Naive B cell (primary cell): ENCODE measurements around the gene FOXO3. TPM values are rescaled to one million over a fixed set of nuclear protein-coding genes. Genes with fewer than 3 reads are reported as not detected.

Experiments
- ATAC-seq, 2 donors: fragments of 150-1000 bp; cut with Tn5 transposase; 2 replicates each; pipeline ENCODE4 v1.10.0; 2021; ENCODE audit warnings: low read depth in 2 of 2, mild to moderate bottlenecking in 2 of 2, moderate library complexity in 2 of 2
- DNase-seq: peaks from one replicate; pipeline ENCODE4 v3.0.0; 2022
- H3K27ac Mint-ChIP-seq, 6 donors: one replicate each; pipeline ENCODE4 v1.8.0; 2020 to 2022; ENCODE audit warnings: mild to moderate bottlenecking in 6 of 6, mixed read lengths in 6 of 6, moderate library complexity in 5 of 6, inconsistent platforms in 2 of 6
- H3K27me3 Mint-ChIP-seq, 3 donors: one replicate each; pipeline ENCODE4 v1.8.0; 2021 to 2022; ENCODE audit warnings: mixed read lengths in 3 of 3, mild to moderate bottlenecking in 1 of 3
- H3K36me3 Mint-ChIP-seq, 2 donors: one replicate each; pipeline ENCODE4 v1.8.0; 2020 to 2022; ENCODE audit warnings: mixed read lengths in 2 of 2, inconsistent platforms in 1 of 2, mild to moderate bottlenecking in 1 of 2
- H3K4me1 Mint-ChIP-seq, 3 donors: one replicate each; pipeline ENCODE4 v1.8.0; 2020 to 2022; ENCODE audit warnings: mixed read lengths in 3 of 3, inconsistent platforms in 1 of 3, mild to moderate bottlenecking in 1 of 3, moderate library complexity in 1 of 3
- H3K4me3 Mint-ChIP-seq, 8 donors: one replicate each; pipeline ENCODE4 v1.8.0; 2020 to 2022; ENCODE audit warnings: mild to moderate bottlenecking in 8 of 8, mixed read lengths in 8 of 8, moderate library complexity in 8 of 8, inconsistent platforms in 2 of 8
- H3K9me3 Mint-ChIP-seq, 7 donors: one replicate each; pipeline ENCODE4 v1.8.0; 2020 to 2022; ENCODE audit warnings: mixed read lengths in 7 of 7, mild to moderate bottlenecking in 5 of 7, inconsistent platforms in 2 of 7, moderate library complexity in 1 of 7
- polyA plus RNA-seq, 6 donors: library from polyadenylated mRNA; unstranded; fragments of 300-500 nt; fragmentation: Illumina TruSeq; gene quantifications; one replicate each; pipeline ENCODE4 v1.2.3, GENCODE V29; 2021; ENCODE audit warnings: low read depth in 6 of 6

The FOXO3 gene
- polyA plus RNA-seq, 6 donors from 2014 or later = 9.9 to 25.6 (median 13.6) TPM

- ATAC-seq = no peak
- H3K4me1 Mint-ChIP-seq = no peaks in the 10 kb centered on the region
- H3K4me3 Mint-ChIP-seq = no peak overlapping the region
Observed at GRCh38 chr6:108723594-108723993, 162.9 kb downstream of the FOXO3 start.

DNA sequence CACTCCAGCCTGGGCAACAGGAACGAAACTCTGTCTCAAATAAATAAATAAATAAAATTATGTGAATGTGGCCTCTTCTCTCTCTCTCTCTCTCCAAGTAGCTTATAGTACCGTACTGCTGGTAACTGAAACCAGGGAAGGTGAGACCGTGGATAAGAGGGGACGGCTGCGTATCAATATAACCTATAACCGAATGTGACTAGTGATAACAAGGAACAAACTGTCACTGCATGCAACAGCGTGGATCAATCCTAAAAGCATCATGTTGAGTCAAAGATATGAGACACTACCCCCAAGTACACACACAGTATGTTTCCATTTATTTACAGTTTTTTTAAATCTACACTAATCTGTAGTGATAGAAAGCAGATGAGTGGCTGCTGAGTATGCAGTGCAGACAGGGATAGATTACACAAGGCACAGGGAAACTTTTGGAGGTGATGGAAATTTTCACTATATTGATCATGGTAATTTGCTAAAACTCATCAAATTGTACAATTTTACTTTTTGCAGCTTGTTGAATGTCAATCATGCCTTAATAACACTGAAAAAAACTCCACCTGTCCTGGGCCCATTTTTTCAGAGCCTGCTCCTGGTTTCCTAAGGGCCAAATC, 166.1 kb downstream of the FOXO3 start:
- Mint-ChIP-seq H3K36me3 (peaks cover 0 to 10% of the 10 kb centered on the region in 2 donors), H3K27ac (no peak overlapping the region), H3K9me3 (peaks cover 0 to 16% (median 10%) of the 10 kb centered on the region in 7 donors), H3K4me1 (no peaks in the 10 kb centered on the region), H3K27me3 (peaks cover under 1 to 11% (median 4%) of the 10 kb centered on the region in 3 donors), H3K4me3 (no peak overlapping the region)
- ATAC-seq = no peak
- DNase-seq = no peak

More at GRCh38 chr6:108723594-108723993, 162.9 kb downstream of the FOXO3 start:
- Mint-ChIP-seq H3K9me3 (peaks cover 0 to 16% (median 10%) of the 10 kb centered on the region in 7 donors), H3K27me3 (peaks cover 8 to 13% (median 11%) of the 10 kb centered on the region in 3 donors), H3K27ac (no peak overlapping the region), H3K36me3 (peaks cover 0 to 10% of the 10 kb centered on the region in 2 donors)
- DNase-seq = no peak

- Mint-ChIP-seq H3K27ac (peak overlapping the region in 1 of 6 donors; percentile 8), H3K9me3 (peaks cover 0 to 13% (median 9%) of the 10 kb centered on the region in 7 donors), H3K4me3 (no peak overlapping the region), H3K4me1 (no peaks in the 10 kb centered on the region), H3K27me3 (peaks cover 0 to 11% (median 4%) of the 10 kb centered on the region in 3 donors), H3K36me3 (peaks cover 0 to 10% of the 10 kb centered on the region in 2 donors)
- DNase-seq = no peak
- no peak for ATAC-seq
Observed at GRCh38 chr6:108727966-108728730, 167.4 kb downstream of the FOXO3 start.

- Mint-ChIP-seq H3K27ac (peak overlapping the region in 1 of 6 donors; percentile 9), H3K27me3 (peaks cover 0 to 11% (median 6%) of the 10 kb centered on the region in 3 donors), H3K9me3 (peaks cover 0 to 8% (median 5%) of the 10 kb centered on the region in 7 donors), H3K4me3 (no peak overlapping the region), H3K36me3 (peaks cover 0 to 10% of the 10 kb centered on the region in 2 donors), H3K4me1 (no peaks in the 10 kb centered on the region)
- no peak for ATAC-seq
- DNase-seq = no peak
Observed at GRCh38 chr6:108728826-108729225, 168.1 kb downstream of the FOXO3 start.

DNA sequence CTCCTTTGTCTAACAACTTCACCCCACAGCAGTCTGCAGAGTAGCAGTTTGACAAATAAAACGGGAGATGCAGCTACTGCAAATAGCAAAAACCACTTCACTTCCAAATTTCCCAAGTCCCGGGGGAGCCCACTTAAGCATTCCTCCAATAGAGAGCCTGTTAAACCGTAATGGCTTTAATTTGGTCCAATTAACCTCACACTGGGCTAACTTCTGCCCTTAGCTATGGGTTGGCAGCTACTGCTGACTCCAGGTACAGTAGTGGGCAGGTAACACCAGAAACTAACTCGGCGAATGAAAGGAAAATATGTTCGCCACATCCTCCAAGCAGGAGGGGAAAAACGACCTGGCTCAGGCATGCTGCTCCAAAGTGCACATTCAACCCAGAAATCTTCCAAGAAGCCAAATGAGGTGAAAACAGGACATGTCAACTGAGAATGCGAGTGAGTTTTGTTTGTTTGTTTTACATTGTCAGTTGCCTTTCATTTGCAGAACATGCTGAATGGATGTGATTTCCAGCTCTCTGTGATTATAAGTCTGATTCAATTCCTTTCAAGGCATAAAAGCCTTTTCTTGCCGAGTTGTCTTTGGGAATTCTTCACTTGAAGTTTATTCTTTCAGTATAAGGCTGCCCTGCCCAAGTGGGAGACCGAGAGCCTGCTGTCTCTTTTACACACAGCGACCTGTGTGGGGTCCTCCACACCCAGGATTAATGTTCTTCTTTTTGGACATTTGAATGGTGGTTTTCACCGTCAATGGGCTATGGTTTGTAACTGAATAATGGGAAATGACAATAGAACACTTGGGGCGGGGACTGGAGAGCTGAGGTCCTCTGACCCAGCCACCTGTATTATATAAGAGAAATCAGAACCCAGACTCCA, 170.2 kb downstream of the FOXO3 start:
- no peak overlapping the region for H3K27ac Mint-ChIP-seq

GRCh38 chr6:108732091-108732870, 171.6 kb downstream of the FOXO3 start:
- H3K4me3 Mint-ChIP-seq = no peak overlapping the region
- peaks cover 0 to 4% (median 3%) of the 10 kb centered on the region in 3 donors for H3K4me1 Mint-ChIP-seq
- DNase-seq = no peak

More for the DNA sequence above, 170.2 kb downstream of the FOXO3 start:
- Mint-ChIP-seq H3K4me1 (peaks cover 0 to under 1% (median 0%) of the 10 kb centered on the region in 3 donors), H3K36me3 (no peaks in the 10 kb centered on the region), H3K9me3 (no peaks in the 10 kb centered on the region), H3K4me3 (no peak overlapping the region), H3K27me3 (peaks cover 0 to 11% (median 6%) of the 10 kb centered on the region in 3 donors)
- ATAC-seq = no peak
- DNase-seq = no peak

DNA sequence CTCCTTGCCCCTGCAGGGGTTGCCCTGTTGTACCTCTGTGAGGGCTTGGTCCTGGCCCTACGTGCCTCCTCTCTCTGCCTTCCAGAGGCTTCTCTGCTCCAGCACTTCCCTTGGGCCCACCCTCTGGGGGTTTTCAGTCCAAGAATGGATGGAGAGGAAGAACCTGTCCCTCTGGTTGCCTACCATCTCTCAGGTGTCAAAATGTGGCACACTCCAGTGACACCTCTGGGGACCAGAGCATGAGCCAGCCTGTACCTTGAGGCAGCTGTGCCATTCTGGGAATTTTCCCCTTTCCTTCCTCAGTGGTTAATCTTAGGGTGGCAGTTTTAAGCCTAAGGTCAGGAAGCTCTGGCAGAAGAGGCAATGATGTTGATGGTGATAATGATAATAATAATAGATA, 172.3 kb downstream of the FOXO3 start:
- H3K27ac Mint-ChIP-seq = no peak overlapping the region
- DNase-seq (no peak), ATAC-seq (no peak)
- no peaks in the 10 kb centered on the region for H3K36me3 Mint-ChIP-seq
- peaks cover 0 to 4% (median 3%) of the 10 kb centered on the region in 3 donors for H3K4me1 Mint-ChIP-seq
- H3K9me3 Mint-ChIP-seq = no peaks in the 10 kb centered on the region
- no peak overlapping the region for H3K4me3 Mint-ChIP-seq
- peaks cover 0 to 11% (median 6%) of the 10 kb centered on the region in 3 donors for H3K27me3 Mint-ChIP-seq

More at GRCh38 chr6:108732091-108732870, 171.6 kb downstream of the FOXO3 start:
- no peak for ATAC-seq
- Mint-ChIP-seq H3K36me3 (no peaks in the 10 kb centered on the region), H3K9me3 (no peaks in the 10 kb centered on the region), H3K27ac (no peak overlapping the region), H3K27me3 (peaks cover 0 to 11% (median 6%) of the 10 kb centered on the region in 3 donors)

DNA sequence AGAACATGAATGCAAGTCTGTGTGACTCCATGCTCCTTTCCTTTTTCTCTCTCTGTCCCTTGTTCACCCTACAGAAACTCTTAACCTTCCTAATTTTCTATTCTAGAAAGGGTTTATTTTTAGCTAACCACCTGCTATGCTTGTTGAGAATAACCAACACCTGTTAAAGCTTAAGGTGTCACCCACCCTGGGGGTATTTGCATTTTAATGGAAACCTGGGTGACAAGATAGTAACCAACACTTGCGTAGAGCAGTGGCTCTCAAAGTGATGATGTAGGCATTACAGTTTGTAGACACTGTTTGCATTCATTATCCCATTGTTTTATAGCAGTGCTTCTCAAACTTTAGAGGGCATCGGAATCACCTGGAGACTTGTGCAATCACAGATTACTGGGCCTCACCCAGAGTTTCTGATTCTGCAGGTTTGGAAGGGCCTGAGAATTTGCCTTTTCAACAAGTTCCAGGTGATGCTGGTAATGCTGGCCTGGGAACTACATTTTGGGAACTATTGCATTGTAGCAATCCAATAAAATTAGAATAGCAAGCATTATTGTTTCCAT, 173.1 kb downstream of the FOXO3 start:
- no peak for DNase-seq
- Mint-ChIP-seq H3K4me3 (no peak overlapping the region), H3K36me3 (no peaks in the 10 kb centered on the region), H3K9me3 (no peaks in the 10 kb centered on the region), H3K27ac (no peak overlapping the region), H3K4me1 (peaks cover 0 to 4% (median 3%) of the 10 kb centered on the region in 3 donors), H3K27me3 (peaks cover 0 to 11% (median 10%) of the 10 kb centered on the region in 3 donors)
- ATAC-seq = no peak
